Adrenal gland (tissue), 12 donors: ENCODE data around the gene SCP2. TPM values are rescaled to one million over a fixed set of nuclear protein-coding genes. Genes with fewer than 3 reads are reported as not detected.

ENCODE experiments used
- DNase-seq, 7 donors: peaks; one replicate each; pipeline ENCODE4 v3.0.0-alpha.2; 2019 to 2020
- H3K27ac ChIP-seq, 5 donors: fragments of 200-600 bp; sonication (generic) in 4 of 5; 1 replicate in 3 of 5; 2 replicates in 2 of 5; pipeline versions ENCODE4 v1.5.1 to v1.8.0; 2016 to 2020; ENCODE audit warnings: mild to moderate bottlenecking in 1 of 5
- H3K27me3 ChIP-seq: fragments of 200-600 bp; 2 replicates; pipeline ENCODE4 v1.8.0; 2021
- H3K36me3 ChIP-seq, 2 donors: fragments of 200-600 bp; replicated peaks in 1 of 2; 1 replicate in 1 of 2; 2 replicates in 1 of 2; pipeline versions ENCODE4 v1.5.1 to v1.8.0; 2018 to 2022
- H3K4me1 ChIP-seq, 2 donors: fragments of 200-600 bp; replicated peaks in 1 of 2; 1 replicate in 1 of 2; 2 replicates in 1 of 2; pipeline versions ENCODE4 v1.5.1 to v1.8.0; 2018 to 2021
- H3K4me3 ChIP-seq, 4 donors: fragments of 200-600 bp; sonication (generic) in 3 of 4; one replicate each; pipeline ENCODE4 v1.5.1; 2016 to 2018
- H3K9me3 ChIP-seq, 3 donors: fragments of 200-600 bp; sonication (generic) in 1 of 3; replicated peaks in 1 of 3; 1 replicate in 2 of 3; 2 replicates in 1 of 3; pipeline versions ENCODE4 v1.5.1 to v1.8.0; 2016 to 2021
- CTCF ChIP-seq, 6 experiments: fragments of 450-650 bp in 4 of 6; fragments of 200-600 bp in 2 of 6; sonication (generic) in 1 of 6; IDR thresholded peaks; 1 replicate in 5 of 6; 2 replicates in 1 of 6; pipeline versions ENCODE4 v1.5.1 to v1.8.0; 2016 to 2021; ENCODE audit warnings: antibody characterized with exemption in 6 of 6, mild to moderate bottlenecking in 2 of 6, moderate library complexity in 1 of 6
- POLR2A ChIP-seq, 2 donors: fragments of 450-650 bp; IDR thresholded peaks; one replicate each; pipeline ENCODE4 v1.6.1; 2017; ENCODE audit warnings: antibody characterized with exemption in 2 of 2, mild to moderate bottlenecking in 2 of 2, moderate library complexity in 1 of 2
- WGBS, 4 donors: extraction: QIAGEN DNeasy Blood & Tissue Kit in 2 of 4; methylation state at CpG; one replicate each; pipeline versions ENCODE4 v1.1.5 to v1.1.7; 2013 to 2017; 5-methylcytosine and 5-hydroxymethylcytosine counted together
- intact Hi-C, 2 donors: fragments of 100-400 bp; cut with DNase I; formaldehyde crosslinking; loops; one replicate each; pipeline versions ENCODE4 v1.14.1 to v1.15.0; 2022 to 2023
- polyA plus RNA-seq, 3 donors: library from polyadenylated mRNA; stranded (reverse); fragments of 200-250 nt in 2 of 3; fragments of 350-450 nt in 1 of 3; fragmentation: Illumina TruSeq in 1 of 3; extraction: RNeasy Lipid Tissue Mini Kit (QIAGEN cat#74804) in 1 of 3; gene quantifications; one replicate each; pipeline ENCODE4 v1.2.3, GENCODE V29; 2013 to 2014
- total RNA-seq, 9 donors: library from RNA; depleted of rRNA in 4 of 9; stranded (reverse); fragments of >200 nt in 4 of 9; fragments of 120-200 nt in 1 of 9; fragmentation: NEBNext Ultra II Directional in 1 of 9; extraction: Animal tissue kit (Norgen Biotek cat#: 25700) in 1 of 9; gene quantifications; one replicate each; pipeline versions ENCODE4 v1.1.0 to v1.2.4, GENCODE V29; 2013 to 2023
- donor health status: healthy with polysubstance abuse.
- donor health status: Bipolar disorder and iron deficiency.
- donor health status: DM: yes; HTN: yes; CAD: no.
- donor health status: DM: no; HTN: no; CAD: no.
- donor health status: DM: no; HTN: no; CAD: no.
- donor health status: DM: yes; HTN: yes; CAD: no.

The SCP2 gene
- total and polyA plus RNA-seq, 12 donors: 114 to 256 (median 144) TPM

GRCh38 chr1:53057127-53057526 is 130.1 kb downstream of the SCP2 start:
- Histone ChIP-seq H3K27ac (peak overlapping the region in 1 of 5 donors; percentile 10), H3K27me3 (peaks cover under 1% of the 10 kb centered on the region), H3K36me3 (no peaks in the 10 kb centered on the region), H3K4me1 (peaks cover 1 to 8% of the 10 kb centered on the region in 2 donors), H3K4me3 (no peak overlapping the region), H3K9me3 (no peaks in the 10 kb centered on the region)
- TF ChIP-seq CTCF (IDR thresholded peaks at IDR 0.05) (no peak), POLR2A (IDR thresholded peaks at IDR 0.05) (no peak)
- 77 to 86% (median 80%) methylated on average over 2 of the region's 2 CpGs for WGBS, 4 donors
- intact Hi-C loops: no loop called here
- no peak for DNase-seq

GRCh38 chr1:53060579-53060978 is 133.5 kb downstream of the SCP2 start:
- WGBS, 4 donors: 36 to 55% (median 40%) methylated on average over 1 of the region's 1 CpG
- H3K27ac ChIP-seq: peak overlapping the region in 2 of 5 donors; percentile 24 to 62
- DNase-seq: peak in 1 of 7 donors; percentile 32
- peaks cover 8 to 16% of the 10 kb centered on the region in 2 donors for H3K4me1 ChIP-seq
- peaks cover 13% of the 10 kb centered on the region for H3K27me3 ChIP-seq
- TF ChIP-seq POLR2A (IDR thresholded peaks at IDR 0.05) (no peak), CTCF (IDR thresholded peaks at IDR 0.05) (no peak)
- no peaks in the 10 kb centered on the region for H3K36me3 ChIP-seq
- no peaks in the 10 kb centered on the region for H3K9me3 ChIP-seq
- intact Hi-C loops: no loop called here
- no peak overlapping the region for H3K4me3 ChIP-seq

GRCh38 chr1:53061123-53061858 is 134.2 kb downstream of the SCP2 start:
- peak in 1 of 7 donors; percentile 31 for DNase-seq
- Histone ChIP-seq H3K27ac (peak overlapping the region in 2 of 5 donors; percentile 24 to 62), H3K36me3 (no peaks in the 10 kb centered on the region), H3K4me3 (peak overlapping the region in 1 of 4 donors; percentile 62), H3K4me1 (peaks cover 8 to 16% of the 10 kb centered on the region in 2 donors), H3K27me3 (peaks cover 13% of the 10 kb centered on the region), H3K9me3 (no peaks in the 10 kb centered on the region)
- TF ChIP-seq CTCF (IDR thresholded peaks at IDR 0.05) (no peak), POLR2A (IDR thresholded peaks at IDR 0.05) (no peak)
- WGBS, 4 donors: 53 to 72% (median 60%) methylated on average over 7 to 19 of the region's 19 CpGs
- intact Hi-C loops: no loop called here

- TF ChIP-seq CTCF (IDR thresholded peaks at IDR 0.05) (no peak), POLR2A (IDR thresholded peaks at IDR 0.05) (no peak)
- 1 to 6% (median 2%) methylated on average over 19 to 73 of the region's 73 CpGs for WGBS, 4 donors
- H3K4me1 ChIP-seq: peaks cover 8 to 16% of the 10 kb centered on the region in 2 donors
Measured at GRCh38 chr1:53061859-53062707, 135.0 kb downstream of the SCP2 start, which contains the start of gene PODN. PODN (plus strand) TSS chr1:53062213; CDS start chr1:53069856, 7,643 bp downstream.

More at GRCh38 chr1:53061859-53062707, 135.0 kb downstream of the SCP2 start, which contains the start of gene PODN:
- no peaks in the 10 kb centered on the region for H3K36me3 ChIP-seq
- intact Hi-C loops: no loop called here
- peak within 1 kb of the TSS in 2 of 4 donors; percentile 9 to 62 for H3K4me3 ChIP-seq
- no peaks in the 10 kb centered on the region for H3K9me3 ChIP-seq
- peak in 2 of 7 donors; percentile 25 to 29 for DNase-seq
- H3K27me3 ChIP-seq: peaks cover 13% of the 10 kb centered on the region
- H3K27ac ChIP-seq: peak within 1 kb of the TSS in 2 of 5 donors; percentile 24 to 62
